ENCODE measurements around the gene PIM1. TPM values are rescaled to one million over a fixed set of nuclear protein-coding genes. Genes with fewer than 3 reads are reported as not detected.

The PIM1 gene
- total RNA-seq, 1 experiment from 2014 or later = 47.5 TPM

GRCh38 chr6:37158508-37158907 is 11.4 kb upstream of the PIM1 start:
- no peak overlapping the region for H3T11ph ChIP-seq (ENCODE audit: low read length)
- no peaks in the 10 kb centered on the region for H3K23me2 ChIP-seq (ENCODE audit: insufficient read length, low read depth, low read length, poor library complexity, severe bottlenecking)
- H3K27me3 Mint-ChIP-seq (ENCODE audit: low read depth) = no peaks in the 10 kb centered on the region
- no peak overlapping the region for H4K5ac ChIP-seq (ENCODE audit: insufficient read length, low read depth, low read length)
- H3K56ac ChIP-seq (ENCODE audit: insufficient read length, low read depth, low read length) = no peak overlapping the region
- H2BK12ac ChIP-seq (ENCODE audit: insufficient read length, low read depth, low read length) = no peak overlapping the region
- no peak overlapping the region for H2AK5ac ChIP-seq (ENCODE audit: insufficient read length, low read length)
- H4K20me1 ChIP-seq (ENCODE audit: control insufficient read depth, insufficient read depth, insufficient read length) = no peaks in the 10 kb centered on the region
- H3K14ac ChIP-seq (ENCODE audit: insufficient read depth, low read length) = no peak overlapping the region
- H3K9me3 ChIP-seq (ENCODE audit: control insufficient read depth, low read depth, low read length) = no peaks in the 10 kb centered on the region
- H3K4me3 Mint-ChIP-seq = no peak overlapping the region
- H3K27ac ChIP-seq (ENCODE audit: insufficient read length, low read depth, low read length) = no peak overlapping the region
- H3K79me2 ChIP-seq (ENCODE audit: insufficient read depth, low read length) = no peaks in the 10 kb centered on the region
- H3K27me3 ChIP-seq (ENCODE audit: insufficient read depth, low read length) = no peaks in the 10 kb centered on the region
- H3K4ac ChIP-seq (ENCODE audit: low read depth, low read length) = no peak overlapping the region
- no peak overlapping the region for H2BK15ac ChIP-seq (ENCODE audit: low read depth, low read length)
- no peak overlapping the region for H3K4me2 ChIP-seq (ENCODE audit: insufficient read depth, insufficient read length, low read length)
- H4K8ac ChIP-seq (replicated peaks; ENCODE audit: insufficient read length, low read depth, low read length) = no peak overlapping the region
- peaks cover 4 to 9% of the 10 kb centered on the region in 2 experiments for H3K4me1 Mint-ChIP-seq
- no peak overlapping the region for H2AFZ ChIP-seq (ENCODE audit: low read length)
- H4K91ac ChIP-seq (ENCODE audit: insufficient read length, low read depth, low read length) = no peak overlapping the region
- H2BK5ac ChIP-seq (ENCODE audit: insufficient read length, low read length) = no peak overlapping the region
- no peak for TF ChIP-seq CTCF (conservative IDR thresholded peaks at IDR 0.05)
- H3K23ac ChIP-seq (ENCODE audit: insufficient read length, low read depth, low read length) = no peak overlapping the region
- DNase-seq = no peak
- H3K27ac Mint-ChIP-seq = no peak overlapping the region
- no CpG with 5 or more reads among the region's 6 CpGs for WGBS (ENCODE audit: extremely low coverage, insufficient read length, low lambda C conversion rate)
- no peaks in the 10 kb centered on the region for H3K36me3 Mint-ChIP-seq (ENCODE audit: insufficient read depth in 1 of 3, low read depth in 3 of 3)
- no peak overlapping the region for H2BK20ac ChIP-seq (ENCODE audit: low read depth, low read length, poor library complexity, severe bottlenecking)
- H3K9me3 Mint-ChIP-seq = no peaks in the 10 kb centered on the region
- no peak overlapping the region for H3K18ac ChIP-seq (ENCODE audit: insufficient read length, low read depth, low read length)
- no peak overlapping the region for H3K9ac ChIP-seq (ENCODE audit: extremely low read depth, insufficient read length, low read length)
- H2BK120ac ChIP-seq (ENCODE audit: low read depth, low read length, poor library complexity, severe bottlenecking) = no peak overlapping the region
- no peaks in the 10 kb centered on the region for H3K4me1 ChIP-seq (ENCODE audit: insufficient read depth, low read length)
- no peaks in the 10 kb centered on the region for H3K79me1 ChIP-seq (ENCODE audit: insufficient read depth, low read depth, low read length, poor library complexity, severe bottlenecking)
